H1 (cell line): ENCODE results near the gene LAMTOR4. TPM values are rescaled to one million over a fixed set of nuclear protein-coding genes. Genes with fewer than 3 reads are reported as not detected.

Experiments used
- CTCF ChIA-PET: fragments of 300-600 bp; sonication (Branson Sonifier 250); formaldehyde crosslinking; loops from one replicate; lab custom pipeline; 2021; ENCODE audit not compliant: partially characterized antibody; lab: Charles Lee
- POLR2A ChIA-PET: fragments of 300-600 bp; sonication (Branson Sonifier 250); formaldehyde crosslinking; loops from one replicate; lab custom pipeline; 2021; ENCODE audit warnings: inconsistent platforms; ENCODE audit not compliant: partially characterized antibody; lab: Charles Lee
- DNase-seq, 2 experiments: peaks; one replicate each; pipeline versions ENCODE4 v3.0.0 to v3.0.0-alpha.2; 2010 to 2022; ENCODE audit warnings: low spot score in 2 of 2, low read depth in 1 of 2, mixed read lengths in 1 of 2
- FAIRE-seq: peaks from 2 replicates; lab custom pipeline; 2011; peaks lifted over from hg19 to GRCh38; lab: Jason Lieb, UNC
- H2AFZ ChIP-seq: 2 replicates; pipeline ENCODE4 v1.8.1; 2012; ENCODE audit warnings: low read length, inconsistent platforms
- H2AK5ac ChIP-seq: 2 replicates; pipeline ENCODE4 v1.6.1; 2013; ENCODE audit warnings: low read depth, low read length
- H2BK120ac ChIP-seq: replicated peaks from 2 replicates; pipeline ENCODE3; 2013; ENCODE audit warnings: low read depth, low read length, inconsistent platforms
- H2BK12ac ChIP-seq: 2 replicates; pipeline ENCODE4 v1.6.1; 2013; ENCODE audit warnings: low read depth, low read length
- H2BK15ac ChIP-seq: 2 replicates; pipeline ENCODE4 v1.6.1; 2013; ENCODE audit warnings: low read length
- H2BK20ac ChIP-seq: 2 replicates; pipeline ENCODE4 v1.6.1; 2013; ENCODE audit warnings: low read length
- H2BK5ac ChIP-seq: 2 replicates; pipeline ENCODE4 v1.6.1; 2013; ENCODE audit warnings: low read depth, low read length
- H3K14ac ChIP-seq: 2 replicates; pipeline ENCODE4 v1.6.1; 2013; ENCODE audit warnings: inconsistent platforms; ENCODE audit not compliant: insufficient read length
- H3K18ac ChIP-seq: 2 replicates; pipeline ENCODE4 v1.6.1; 2013; ENCODE audit warnings: low read length; ENCODE audit errors: extremely low read depth
- H3K23ac ChIP-seq: 2 replicates; pipeline ENCODE4 v1.6.1; 2013; ENCODE audit warnings: inconsistent platforms; ENCODE audit not compliant: insufficient read length
- H3K23me2 ChIP-seq: 2 replicates; pipeline ENCODE4 v1.6.1; 2013; ENCODE audit warnings: low read depth, low read length
- H3K27ac ChIP-seq: 2 replicates; pipeline ENCODE4 v1.6.1; 2011; ENCODE audit warnings: low read depth, low read length, inconsistent platforms
- H3K27me3 ChIP-seq, 4 experiments: replicated peaks in 1 of 4; 1 replicate in 1 of 4; 2 replicates in 3 of 4; pipeline versions ENCODE4 v1.6.1 to v1.8.1; 2011 to 2013; ENCODE audit warnings: low read length in 3 of 4, mild to moderate bottlenecking in 3 of 4, inconsistent platforms in 2 of 4, mixed read lengths in 2 of 4, moderate library complexity in 1 of 4; ENCODE audit not compliant: control insufficient read depth in 3 of 4, insufficient read depth in 3 of 4; ENCODE audit errors: extremely low read depth in 1 of 4
- H3K36me3 ChIP-seq, 4 experiments: 2 replicates each; pipeline versions ENCODE4 v1.6.1 to v1.8.1; 2011 to 2013; ENCODE audit warnings: mild to moderate bottlenecking in 4 of 4, low read length in 3 of 4, moderate library complexity in 2 of 4, control low read depth in 1 of 4, inconsistent platforms in 1 of 4; ENCODE audit not compliant: insufficient read depth in 4 of 4, control insufficient read depth in 2 of 4
- H3K4ac ChIP-seq: replicated peaks from 2 replicates; pipeline ENCODE3; 2013; ENCODE audit warnings: low read length, low read depth, mixed read lengths, inconsistent platforms; ENCODE audit not compliant: insufficient read length
- H3K4me1 ChIP-seq, 4 experiments: replicated peaks in 1 of 4; 1 replicate in 1 of 4; 2 replicates in 3 of 4; pipeline versions ENCODE4 v1.6.1 to v1.8.1; 2011 to 2013; ENCODE audit warnings: low read length in 3 of 4, inconsistent platforms in 2 of 4, mixed read lengths in 1 of 4; ENCODE audit not compliant: insufficient read depth in 4 of 4, control insufficient read depth in 3 of 4
- H3K4me2 ChIP-seq, 2 experiments: 2 replicates each; pipeline versions ENCODE4 v1.6.1 to v1.8.1; 2011 to 2013; ENCODE audit warnings: low read depth in 2 of 2, low read length in 2 of 2, control low read depth in 1 of 2, inconsistent platforms in 1 of 2, mild to moderate bottlenecking in 1 of 2; ENCODE audit not compliant: insufficient read depth in 1 of 2
- H3K4me3 ChIP-seq, 4 experiments: fragments of 200-600, 300-600 bp in 1 of 4; sonication (generic), shearing (Covaris generic), sonication (Bioruptor Twin) in 1 of 4; 2 replicates each; pipeline versions ENCODE4 v1.5.1 to v1.8.1; 2011 to 2016; ENCODE audit warnings: low read length in 4 of 4, low read depth in 3 of 4, control low read depth in 2 of 4, inconsistent platforms in 2 of 4, mild to moderate bottlenecking in 2 of 4, mixed read lengths in 1 of 4, moderate library complexity in 1 of 4; ENCODE audit not compliant: insufficient read depth in 2 of 4; ENCODE audit errors: extremely low read depth in 1 of 4
- H3K56ac ChIP-seq: replicated peaks from 2 replicates; pipeline ENCODE3; 2013; ENCODE audit warnings: low read depth, mild to moderate bottlenecking, mixed read lengths, low read length, inconsistent platforms; ENCODE audit not compliant: insufficient read length
- H3K79me1 ChIP-seq: 2 replicates; pipeline ENCODE4 v1.6.1; 2013; ENCODE audit warnings: low read depth, low read length, control low read depth
- H3K79me2 ChIP-seq, 2 experiments: 2 replicates each; pipeline versions ENCODE4 v1.6.1 to v1.8.1; 2012 to 2013; ENCODE audit warnings: low read length in 2 of 2, mild to moderate bottlenecking in 2 of 2, inconsistent platforms in 1 of 2; ENCODE audit not compliant: insufficient read depth in 2 of 2, control insufficient read depth in 1 of 2
- H3K9ac ChIP-seq, 4 experiments: replicated peaks in 1 of 4; 1 replicate in 1 of 4; 2 replicates in 3 of 4; pipeline versions ENCODE4 v1.6.1 to v1.8.1; 2011 to 2013; ENCODE audit warnings: low read depth in 3 of 4, low read length in 3 of 4, control low read depth in 2 of 4, mild to moderate bottlenecking in 2 of 4, moderate library complexity in 2 of 4, inconsistent platforms in 1 of 4; ENCODE audit errors: extremely low read depth in 1 of 4
- H3K9me3 ChIP-seq, 2 experiments: 2 replicates each; pipeline versions ENCODE4 v1.6.1 to v1.8.1; 2012 to 2013; ENCODE audit warnings: mild to moderate bottlenecking in 2 of 2, moderate library complexity in 2 of 2, control low read depth in 1 of 2, inconsistent platforms in 1 of 2, low read depth in 1 of 2, low read length in 1 of 2, mixed read lengths in 1 of 2; ENCODE audit not compliant: insufficient read depth in 2 of 2
- H4K20me1 ChIP-seq, 2 experiments: replicated peaks in 1 of 2; 2 replicates each; pipeline versions ENCODE3 to v1.8.1; 2011 to 2013; ENCODE audit warnings: inconsistent platforms in 2 of 2, low read length in 2 of 2, mild to moderate bottlenecking in 1 of 2; ENCODE audit not compliant: insufficient read depth in 2 of 2, control insufficient read depth in 1 of 2
- H4K5ac ChIP-seq: 2 replicates; pipeline ENCODE4 v1.6.1; 2013; ENCODE audit warnings: low read length, low read depth, mixed read lengths, inconsistent platforms; ENCODE audit not compliant: insufficient read length
- H4K8ac ChIP-seq: 2 replicates; pipeline ENCODE4 v1.8.0; 2013; ENCODE audit warnings: mild to moderate bottlenecking, moderate library complexity, low read length, inconsistent platforms; ENCODE audit not compliant: insufficient read depth; ENCODE audit errors: extremely low read depth
- H4K91ac ChIP-seq: replicated peaks from 2 replicates; pipeline ENCODE3; 2013; ENCODE audit warnings: low read length, mixed read lengths, inconsistent platforms; ENCODE audit not compliant: insufficient read length
- CREB1 ChIP-seq: IDR thresholded peaks from 2 replicates; pipeline ENCODE4 v1.6.1; 2012; ENCODE audit warnings: inconsistent platforms
- EZH2 ChIP-seq: fragments of 200-600 bp; sonication (generic); IDR thresholded peaks from 2 replicates; pipeline ENCODE4 v1.7.1; 2012; ENCODE audit warnings: low read depth, mild to moderate bottlenecking, moderate library complexity, low read length, inconsistent platforms; ENCODE audit not compliant: severe bottlenecking
- KDM1A ChIP-seq: fragments of 200-600, 300-600 bp; sonication (generic); IDR thresholded peaks from 2 replicates; pipeline ENCODE4 v1.7.1; 2016; ENCODE audit warnings: mild to moderate bottlenecking, low read length, borderline replicate concordance
- WGBS, 2 experiments: shearing (Covaris generic) in 1 of 2; methylation state at CpG; one replicate each; pipeline versions ENCODE4 v1.1.6 to v1.1.7; 2013 to 2015; ENCODE audit warnings: low lambda C conversion rate in 2 of 2, mixed read lengths in 2 of 2, inconsistent platforms in 1 of 2, low coverage in 1 of 2, missing lambda C conversion rate in 1 of 2; ENCODE audit not compliant: insufficient replicate concordance in 2 of 2, insufficient coverage in 1 of 2, insufficient read length in 1 of 2; ENCODE audit errors: extremely low coverage in 1 of 2, missing lambda C conversion rate in 1 of 2; 5-methylcytosine and 5-hydroxymethylcytosine counted together
- polyA plus RNA-seq, 7 experiments: library from polyadenylated mRNA; depleted of rRNA in 3 of 7; stranded (reverse) in 5 of 7; unstranded in 2 of 7; fragments of >200 nt in 5 of 7; fragments of 200-250 nt in 2 of 7; gene quantifications; 1 replicate in 5 of 7; 2 replicates in 1 of 7; 4 replicates in 1 of 7; pipeline versions ENCODE4 v1.2.1 to v1.2.3, GENCODE V29; 2011 to 2013; ENCODE audit warnings: missing spikeins in 2 of 7, mixed read lengths in 2 of 7
- total RNA-seq: library from RNA; stranded (reverse); fragmentation: NEBNext Ultra II Directional; extraction: Animal tissue kit (Norgen Biotek cat#: 25700); gene quantifications from 2 replicates; pipeline ENCODE4 v1.2.1, GENCODE V29; 2021
- TF ChIP-seq, protein P1 (sequence below): IDR thresholded peaks from 2 replicates; pipeline ENCODE4 v1.6.1; 2012; ENCODE audit warnings: low read length, inconsistent platforms

LAMTOR4 gene
- total and polyA plus RNA-seq, 2 of the 8 experiments (the other 6 are each of a cell fraction or from before 2014, with no cell fraction given): 153 to 622 TPM

DNA sequence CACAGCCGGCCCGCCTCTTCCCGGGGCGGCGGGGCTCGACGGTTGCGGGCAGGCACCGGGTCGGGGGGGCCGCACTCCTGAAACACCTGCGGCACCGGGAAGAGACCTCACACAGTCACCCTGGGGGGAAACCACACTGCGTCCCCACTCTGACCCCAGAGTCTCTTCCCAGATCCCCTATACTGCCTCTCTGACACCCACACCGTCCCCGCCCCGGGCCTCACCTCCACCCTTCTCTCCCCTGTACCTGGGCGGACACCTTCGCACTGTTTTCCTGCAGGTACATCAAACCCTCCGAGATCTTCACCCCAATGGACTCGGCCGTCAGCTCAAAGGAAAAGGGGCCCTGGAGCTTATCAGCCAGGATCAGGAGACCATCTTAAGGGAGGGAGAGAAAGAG lies 23.1 kb downstream of the LAMTOR4 start:
- Histone ChIP-seq H2BK120ac (no peak overlapping the region), H4K91ac (no peak overlapping the region), H3K56ac (no peak overlapping the region), H2BK15ac (no peak overlapping the region), H3K4ac (peak overlapping the region; percentile 57), H3K27me3 (peaks cover 0 to 5% (median 2%) of the 10 kb centered on the region in 4 experiments; a peak in 2 of 7 replicates), H3K9ac (peak overlapping the region in 1 of 4 experiments; percentile 3; a peak in 1 of 7 replicates), H3K23me2 (peaks cover 19% of the 10 kb centered on the region), H2BK5ac (no peak overlapping the region), H3K36me3 (peaks cover 0 to 8% (median 1%) of the 10 kb centered on the region in 4 experiments; a peak in 3 of 8 replicates), H4K8ac (no peak overlapping the region), H3K27ac (no peak overlapping the region), H3K9me3 (no peaks in the 10 kb centered on the region), H3K14ac (no peak overlapping the region), H3K4me2 (peak overlapping the region; percentile 76 to 81)
- peak in 1 of 2 experiments; percentile 72 for DNase-seq
- POLR2A ChIA-PET: interaction anchor here (0.6 to 11.0 kb wide), 14 partner anchors 8 to 636 kb away, joined by 3 to 145 read pairs (median 4); partner anchors contain the start of genes AP4M1, LAMTOR4, MBLAC1 and MCM7
- FAIRE-seq: no peak
- TF ChIP-seq KDM1A (no peak), CREB1 (no peak; the same call in 1 of the 2 replicates), EZH2 (no peak)
- TF ChIP-seq, protein P1, sequence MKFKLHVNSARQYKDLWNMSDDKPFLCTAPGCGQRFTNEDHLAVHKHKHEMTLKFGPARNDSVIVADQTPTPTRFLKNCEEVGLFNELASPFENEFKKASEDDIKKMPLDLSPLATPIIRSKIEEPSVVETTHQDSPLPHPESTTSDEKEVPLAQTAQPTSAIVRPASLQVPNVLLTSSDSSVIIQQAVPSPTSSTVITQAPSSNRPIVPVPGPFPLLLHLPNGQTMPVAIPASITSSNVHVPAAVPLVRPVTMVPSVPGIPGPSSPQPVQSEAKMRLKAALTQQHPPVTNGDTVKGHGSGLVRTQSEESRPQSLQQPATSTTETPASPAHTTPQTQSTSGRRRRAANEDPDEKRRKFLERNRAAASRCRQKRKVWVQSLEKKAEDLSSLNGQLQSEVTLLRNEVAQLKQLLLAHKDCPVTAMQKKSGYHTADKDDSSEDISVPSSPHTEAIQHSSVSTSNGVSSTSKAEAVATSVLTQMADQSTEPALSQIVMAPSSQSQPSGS: no peak
- TF ChIP-seq, all 59 proteins: peak for 0
- Histone ChIP-seq H3K4me1 (peaks cover 11 to 32% (median 17%) of the 10 kb centered on the region in 4 experiments), H3K18ac (peak overlapping the region; percentile 19), H3K79me1 (no peaks in the 10 kb centered on the region; the same call in 1 of the 2 replicates), H4K20me1 (peaks cover 0 to 18% of the 10 kb centered on the region in 2 experiments), H2AK5ac (no peak overlapping the region), H2AFZ (no peak overlapping the region), H3K4me3 (peak overlapping the region; percentile 19 to 67 (median 28)), H3K79me2 (peaks cover 0 to 7% of the 10 kb centered on the region in 2 experiments; a peak in 2 of 4 replicates), H2BK20ac (no peak overlapping the region), H3K23ac (no peak overlapping the region), H2BK12ac (no peak overlapping the region), H4K5ac (no peak overlapping the region)
- 14% methylated on average over 20 of the region's 22 CpGs; no CpG with 5 or more reads in 1 of the 2 experiments for WGBS, 2 experiments
- CTCF ChIA-PET: interaction anchor here (0.6 to 11.2 kb wide), 9 partner anchors 23 to 271 kb away, joined by 3 to 94 read pairs (median 3); no protein-coding TSS in a partner anchor
